GM18502 (cell line): Measurements from ENCODE around the gene CYP4X1.
"Not testable (repeated sequence)": the region's sequence is repeated elsewhere in the genome, so short reads cannot be mapped to it uniquely, and the experiment has no call there.

Experiments used
- ATAC-seq: cut with Tn5 transposase; IDR thresholded peaks from one replicate; pipeline ENCODE4 v1.9.1; 2021; ENCODE audit warnings: mild to moderate bottlenecking; ENCODE audit not compliant: unreplicated experiment, poor library complexity

The CYP4X1 gene

DNA sequence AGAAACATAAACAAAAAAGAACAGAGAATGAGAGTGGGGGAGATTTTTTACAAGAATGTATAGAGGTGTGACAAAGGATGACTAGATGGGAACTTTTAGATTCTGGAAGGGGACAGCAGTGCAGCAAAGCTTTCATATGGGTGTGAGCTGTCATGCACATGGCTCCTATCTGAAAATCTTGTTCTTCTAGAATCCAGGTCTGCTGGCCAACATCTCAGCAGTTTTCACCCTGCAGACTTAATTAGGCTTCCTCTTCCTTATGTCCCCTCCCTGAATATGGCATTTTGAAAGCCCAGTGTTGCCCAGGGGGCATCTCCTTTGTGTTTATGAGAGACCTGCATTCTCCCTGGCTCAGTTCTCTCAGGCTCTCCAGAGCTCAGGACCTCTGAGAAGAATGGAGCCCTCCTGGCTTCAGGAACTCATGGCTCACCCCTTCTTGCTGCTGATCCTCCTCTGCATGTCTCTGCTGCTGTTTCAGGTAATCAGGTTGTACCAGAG is 43.7 kb downstream of the CYP4X1 start, which contains the start of gene CYP4Z1:
CYP4Z1 (plus strand) TSS at position 135 of the 498 bp plus-strand sequence; CDS start at position 395, 260 bp downstream.
- no peak for ATAC-seq

DNA sequence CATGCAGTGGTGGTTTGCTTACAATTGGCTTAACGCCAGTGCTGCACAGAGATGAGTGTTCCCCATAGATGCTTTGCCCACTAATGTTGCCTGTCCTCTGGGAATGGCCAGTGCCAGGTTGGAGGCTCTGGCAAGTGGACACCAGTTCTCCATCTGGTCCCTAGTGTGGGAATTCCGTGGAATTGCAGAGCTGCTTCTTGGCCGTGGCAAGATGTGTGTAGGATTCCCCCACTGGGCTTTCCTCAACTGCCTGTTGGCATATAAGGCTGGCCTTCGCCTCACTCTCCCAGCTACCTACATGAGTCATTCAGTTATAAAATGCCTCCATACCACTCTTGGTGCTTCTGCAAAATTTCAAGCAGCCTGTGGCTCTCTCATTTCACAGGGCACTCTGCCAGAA is 45.6 kb downstream of the CYP4X1 start:
- not testable (repeated sequence) for ATAC-seq

DNA sequence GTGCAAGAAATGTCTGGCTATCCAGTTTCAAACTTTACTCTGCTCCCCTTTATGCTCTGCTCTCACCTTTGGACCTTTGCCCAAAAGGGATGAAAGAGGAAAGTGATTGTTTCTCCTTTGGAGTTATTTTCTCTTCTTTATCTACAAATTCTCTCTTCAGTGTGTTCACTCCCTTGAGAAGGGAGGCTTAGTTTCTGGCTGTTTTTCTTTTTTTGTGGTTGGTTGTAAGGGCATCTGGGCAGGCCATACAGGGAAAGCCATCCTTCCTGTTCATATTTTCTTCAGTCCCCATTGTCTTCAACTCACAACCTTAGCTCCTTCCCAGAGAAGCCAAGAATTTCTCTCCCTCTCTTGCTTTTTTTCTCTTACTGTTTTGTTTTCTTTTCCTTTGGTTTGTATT is 46.0 kb downstream of the CYP4X1 start:
- ATAC-seq = not testable (repeated sequence)

DNA sequence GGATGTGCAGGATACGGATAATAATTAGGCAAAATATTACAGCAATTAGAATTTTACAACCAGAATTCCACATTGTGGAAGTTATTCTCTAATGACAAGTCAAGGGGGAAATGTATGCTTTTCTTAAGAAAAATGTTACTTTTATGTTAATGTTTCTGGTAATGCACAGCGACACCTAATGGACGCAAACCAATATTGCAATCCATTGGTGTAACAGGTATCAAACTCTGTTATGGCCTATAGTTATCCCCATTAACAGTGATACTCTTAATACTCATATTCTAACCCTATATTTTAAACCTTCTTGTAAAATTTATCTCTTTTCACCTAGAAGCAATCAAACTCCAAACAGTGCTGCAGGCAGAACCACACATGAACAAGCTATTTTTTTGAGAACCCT is 65.9 kb downstream of the CYP4X1 start:
- not testable (repeated sequence) for ATAC-seq

DNA sequence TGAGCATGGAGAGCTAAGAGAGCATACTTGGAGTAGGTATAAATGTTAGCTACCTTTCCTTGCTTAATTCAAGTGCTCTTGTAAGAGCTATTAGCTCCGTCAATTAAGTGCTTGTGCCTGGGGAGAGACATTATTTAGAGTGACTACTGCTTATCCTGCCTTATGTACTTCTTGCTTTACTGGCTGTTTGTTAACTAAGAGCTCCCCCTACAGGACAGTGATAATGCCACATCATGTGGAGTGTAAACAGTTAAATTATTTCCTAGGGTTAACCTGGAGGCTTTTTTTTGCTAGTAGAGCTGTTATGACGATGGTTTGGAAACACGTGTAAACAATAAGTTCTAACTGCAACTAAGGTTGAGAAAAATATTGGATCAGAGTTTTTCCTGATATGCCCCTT is 68.0 kb downstream of the CYP4X1 start:
- not testable (repeated sequence) for ATAC-seq
